Activated B cell treated with CpG ODN at 0.5 μM for 24 hours (primary cell): ENCODE results near the gene MVD. TPM values are rescaled to one million over a fixed set of nuclear protein-coding genes. Genes with fewer than 3 reads are reported as not detected.

ENCODE experiments used
- ATAC-seq: fragments of 200-7000 bp; cut with Tn5 transposase; one replicate; pipeline ENCODE4 v1.10.0; 2021; ENCODE audit warnings: low read depth, mild to moderate bottlenecking, moderate library complexity
- CTCF ChIA-PET: fragments of 350-600 bp; sonication (Branson Sonifier 250); formaldehyde crosslinking; loops from one replicate; lab custom pipeline; 2021; ENCODE audit warnings: antibody characterized with exemption; lab: Charles Lee
- POLR2A ChIA-PET: fragments of 350-600 bp; sonication (Branson Sonifier 250); formaldehyde crosslinking; loops from one replicate; lab custom pipeline; 2021; ENCODE audit warnings: antibody characterized with exemption; lab: Charles Lee
- DNase-seq: peaks from one replicate; pipeline ENCODE4 v3.0.0; 2022
- H3K27ac Mint-ChIP-seq: one replicate; pipeline ENCODE4 v1.8.0; 2020; ENCODE audit warnings: mixed read lengths
- H3K27me3 Mint-ChIP-seq: one replicate; pipeline ENCODE4 v1.8.0; 2021; ENCODE audit warnings: mixed read lengths
- H3K36me3 Mint-ChIP-seq: one replicate; pipeline ENCODE4 v1.8.0; 2021; ENCODE audit warnings: low read depth, mixed read lengths
- H3K4me1 Mint-ChIP-seq: one replicate; pipeline ENCODE4 v1.8.0; 2021; ENCODE audit warnings: mixed read lengths
- H3K4me3 Mint-ChIP-seq: one replicate; pipeline ENCODE4 v1.8.0; 2020; ENCODE audit warnings: mild to moderate bottlenecking, mixed read lengths
- H3K9me3 Mint-ChIP-seq: one replicate; pipeline ENCODE4 v1.8.0; 2020; ENCODE audit warnings: mixed read lengths
- intact Hi-C: fragments of 100-400 bp; cut with micrococcal nuclease; formaldehyde crosslinking; loops from one replicate; pipeline ENCODE4 v1.15.1; 2024
- total RNA-seq: library from RNA; stranded (reverse); gene quantifications from 2 replicates; pipeline ENCODE4 v1.2.3, GENCODE V29; 2022
- TF ChIP-seq, protein P1 (sequence below): fragments of 200-600 bp; IDR thresholded peaks from one replicate; pipeline ENCODE4 v1.8.0; 2022; ENCODE audit warnings: antibody characterized with exemption, mild to moderate bottlenecking

The MVD gene
- total RNA-seq, 1 donor from 2014 or later: 140 TPM

- POLR2A ChIA-PET: interaction anchor here (0.6 kb wide), 1 partner anchor 1212 kb away, joined by 4 read pairs; no protein-coding TSS in a partner anchor
- H3K36me3 Mint-ChIP-seq: peaks cover 33% of the 10 kb centered on the region
- no peaks in the 10 kb centered on the region for H3K27me3 Mint-ChIP-seq
- H3K4me3 Mint-ChIP-seq: no peak overlapping the region
- H3K4me1 Mint-ChIP-seq: peaks cover 22% of the 10 kb centered on the region
- H3K9me3 Mint-ChIP-seq: no peaks in the 10 kb centered on the region
- ATAC-seq: no peak
- CTCF ChIA-PET: no interaction called here
- TF ChIP-seq, protein P1, sequence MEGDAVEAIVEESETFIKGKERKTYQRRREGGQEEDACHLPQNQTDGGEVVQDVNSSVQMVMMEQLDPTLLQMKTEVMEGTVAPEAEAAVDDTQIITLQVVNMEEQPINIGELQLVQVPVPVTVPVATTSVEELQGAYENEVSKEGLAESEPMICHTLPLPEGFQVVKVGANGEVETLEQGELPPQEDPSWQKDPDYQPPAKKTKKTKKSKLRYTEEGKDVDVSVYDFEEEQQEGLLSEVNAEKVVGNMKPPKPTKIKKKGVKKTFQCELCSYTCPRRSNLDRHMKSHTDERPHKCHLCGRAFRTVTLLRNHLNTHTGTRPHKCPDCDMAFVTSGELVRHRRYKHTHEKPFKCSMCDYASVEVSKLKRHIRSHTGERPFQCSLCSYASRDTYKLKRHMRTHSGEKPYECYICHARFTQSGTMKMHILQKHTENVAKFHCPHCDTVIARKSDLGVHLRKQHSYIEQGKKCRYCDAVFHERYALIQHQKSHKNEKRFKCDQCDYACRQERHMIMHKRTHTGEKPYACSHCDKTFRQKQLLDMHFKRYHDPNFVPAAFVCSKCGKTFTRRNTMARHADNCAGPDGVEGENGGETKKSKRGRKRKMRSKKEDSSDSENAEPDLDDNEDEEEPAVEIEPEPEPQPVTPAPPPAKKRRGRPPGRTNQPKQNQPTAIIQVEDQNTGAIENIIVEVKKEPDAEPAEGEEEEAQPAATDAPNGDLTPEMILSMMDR: no peak
- DNase-seq: no peak
- H3K27ac Mint-ChIP-seq: no peak overlapping the region
- intact Hi-C loops: no loop called here
Measured at GRCh38 chr16:88656291-88656980, 6.5 kb downstream of the MVD start.

GRCh38 chr16:88655733-88656281, 7.1 kb downstream of the MVD start:
- no peak for DNase-seq
- Mint-ChIP-seq H3K4me1 (peaks cover 20% of the 10 kb centered on the region), H3K9me3 (no peaks in the 10 kb centered on the region), H3K27me3 (no peaks in the 10 kb centered on the region), H3K27ac (no peak overlapping the region), H3K36me3 (peaks cover 38% of the 10 kb centered on the region), H3K4me3 (no peak overlapping the region)
- ChIA-PET POLR2A (interaction anchor here (0.6 kb wide), 1 partner anchor 43 kb away, joined by 3 read pairs; no protein-coding TSS in a partner anchor), CTCF (no interaction called here)
- TF ChIP-seq, protein P1: no peak
- intact Hi-C loops: no loop called here
- no peak for ATAC-seq

- TF ChIP-seq, protein P1: no peak
- no peak for ATAC-seq
- Mint-ChIP-seq H3K27ac (no peak overlapping the region), H3K4me1 (peaks cover 20% of the 10 kb centered on the region), H3K27me3 (no peaks in the 10 kb centered on the region), H3K36me3 (peaks cover 40% of the 10 kb centered on the region), H3K9me3 (no peaks in the 10 kb centered on the region), H3K4me3 (no peak overlapping the region)
- POLR2A ChIA-PET: interaction anchor here (0.6 kb wide), 1 partner anchor 42 kb away, joined by 3 read pairs; no protein-coding TSS in a partner anchor
- DNase-seq: no peak
- CTCF ChIA-PET: no interaction called here
- intact Hi-C loops: no loop called here
Measured at GRCh38 chr16:88655053-88655732, 7.7 kb downstream of the MVD start.

- TF ChIP-seq, protein P1: no peak
- Mint-ChIP-seq H3K4me3 (no peak overlapping the region), H3K4me1 (peaks cover 24% of the 10 kb centered on the region), H3K27ac (no peak overlapping the region), H3K27me3 (no peaks in the 10 kb centered on the region), H3K36me3 (peaks cover 41% of the 10 kb centered on the region), H3K9me3 (no peaks in the 10 kb centered on the region)
- intact Hi-C loops: loop anchor here (5.0 kb wide), 2 partner anchors 203 to 313 kb away; partner anchors contain the start of genes GALNS and TRAPPC2L
- DNase-seq (no peak), ATAC-seq (no peak)
- ChIA-PET CTCF (no interaction called here), POLR2A (no interaction called here)
Measured at GRCh38 chr16:88654363-88655052, 8.4 kb downstream of the MVD start.
